Stomach smooth muscle (tissue), 2 donors: ENCODE data around the gene ACKR2.

Experiments used
- H3K27ac ChIP-seq: one replicate; pipeline ENCODE4 v1.7.0; 2013; ENCODE audit warnings: mild to moderate bottlenecking, low read length, inconsistent platforms
- H3K27me3 ChIP-seq, 2 donors: one replicate each; pipeline ENCODE4 v1.7.0; 2013; ENCODE audit warnings: low read length in 2 of 2; ENCODE audit not compliant: insufficient read depth in 2 of 2, control insufficient read depth in 1 of 2
- H3K36me3 ChIP-seq, 2 donors: one replicate each; pipeline ENCODE4 v1.7.0; 2013; ENCODE audit warnings: low read length in 2 of 2; ENCODE audit not compliant: control insufficient read depth in 2 of 2, insufficient read depth in 2 of 2
- H3K4me1 ChIP-seq: one replicate; pipeline ENCODE4 v1.7.0; 2013; ENCODE audit warnings: low read length; ENCODE audit not compliant: control insufficient read depth, insufficient read depth
- H3K4me3 ChIP-seq, 2 donors: one replicate each; pipeline ENCODE4 v1.7.0; 2013; ENCODE audit warnings: low read length in 2 of 2
- H3K9ac ChIP-seq, 2 donors: one replicate each; pipeline ENCODE4 v1.7.0; 2013; ENCODE audit warnings: low read length in 2 of 2, mild to moderate bottlenecking in 1 of 2
- H3K9me3 ChIP-seq, 2 donors: one replicate each; pipeline ENCODE4 v1.7.0; 2013; ENCODE audit warnings: low read length in 2 of 2; ENCODE audit not compliant: control insufficient read depth in 2 of 2
- donor health status: healthy.
- donor health status: Pancreatic carcinoma.

ACKR2 gene

GRCh38 chr3:42892807-42893206 is 83.6 kb downstream of the ACKR2 start:
- no peaks in the 10 kb centered on the region for H3K4me1 ChIP-seq

GRCh38 chr3:42894698-42895579 is 85.7 kb downstream of the ACKR2 start:
- no peaks in the 10 kb centered on the region for H3K4me1 ChIP-seq
- H3K9me3 ChIP-seq, result no peaks in the 10 kb centered on the region
- H3K27me3 ChIP-seq, result no peaks in the 10 kb centered on the region
- H3K27ac ChIP-seq, result no peak overlapping the region
- no peaks in the 10 kb centered on the region for H3K36me3 ChIP-seq
- no peak overlapping the region for H3K4me3 ChIP-seq
- no peak overlapping the region for H3K9ac ChIP-seq

More at GRCh38 chr3:42892807-42893206, 83.6 kb downstream of the ACKR2 start:
- Histone ChIP-seq H3K9me3 (no peaks in the 10 kb centered on the region), H3K27me3 (no peaks in the 10 kb centered on the region), H3K9ac (no peak overlapping the region), H3K4me3 (no peak overlapping the region), H3K36me3 (no peaks in the 10 kb centered on the region), H3K27ac (no peak overlapping the region)

GRCh38 chr3:42895580-42895868 is 86.3 kb downstream of the ACKR2 start:
- H3K4me1 ChIP-seq, result no peaks in the 10 kb centered on the region
- no peaks in the 10 kb centered on the region for H3K9me3 ChIP-seq
- no peak overlapping the region for H3K9ac ChIP-seq
- H3K27me3 ChIP-seq, result no peaks in the 10 kb centered on the region
- H3K36me3 ChIP-seq, result no peaks in the 10 kb centered on the region
- H3K27ac ChIP-seq, result no peak overlapping the region
- no peak overlapping the region for H3K4me3 ChIP-seq

DNA sequence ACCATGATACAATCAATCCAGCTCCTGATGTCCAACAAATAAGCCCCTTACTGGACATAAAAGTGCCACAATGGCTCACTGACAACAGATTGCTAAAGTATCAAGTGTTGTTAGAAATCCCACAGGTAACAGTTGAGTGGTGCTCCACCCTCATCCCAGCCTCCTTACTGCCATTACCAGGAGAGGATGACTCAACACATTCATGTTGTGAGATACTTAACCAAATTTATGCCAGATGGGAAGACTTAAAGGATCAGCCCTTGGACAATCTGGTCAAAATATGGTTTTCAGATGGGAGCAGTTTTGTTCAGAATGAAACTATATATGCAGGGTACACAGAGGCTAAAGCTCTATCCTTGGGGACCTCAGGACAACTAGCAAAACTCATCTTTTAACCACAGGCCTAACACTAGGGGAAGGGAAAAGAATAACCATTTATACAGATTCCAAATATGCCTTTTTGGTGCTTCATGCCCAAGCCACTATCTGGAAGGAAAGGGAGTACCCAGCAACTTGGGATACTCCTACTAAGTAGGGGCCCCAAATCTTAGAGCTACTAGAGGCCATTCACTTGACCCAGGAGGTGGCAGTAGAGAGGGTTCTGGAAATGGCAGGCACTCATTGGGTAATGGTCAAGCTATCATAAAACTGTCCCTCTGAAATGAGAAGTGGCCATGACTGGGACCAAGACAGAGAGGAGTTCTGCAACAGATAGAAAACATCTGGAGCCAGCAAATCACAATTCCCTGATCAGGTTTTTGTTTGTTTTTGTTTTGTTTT is 89.8 kb downstream of the ACKR2 start:
- no peak overlapping the region for H3K4me3 ChIP-seq
- no peak overlapping the region for H3K27ac ChIP-seq
- H3K4me1 ChIP-seq, result no peaks in the 10 kb centered on the region
- no peak overlapping the region for H3K9ac ChIP-seq
- H3K9me3 ChIP-seq, result no peaks in the 10 kb centered on the region
- no peaks in the 10 kb centered on the region for H3K27me3 ChIP-seq
- no peaks in the 10 kb centered on the region for H3K36me3 ChIP-seq

DNA sequence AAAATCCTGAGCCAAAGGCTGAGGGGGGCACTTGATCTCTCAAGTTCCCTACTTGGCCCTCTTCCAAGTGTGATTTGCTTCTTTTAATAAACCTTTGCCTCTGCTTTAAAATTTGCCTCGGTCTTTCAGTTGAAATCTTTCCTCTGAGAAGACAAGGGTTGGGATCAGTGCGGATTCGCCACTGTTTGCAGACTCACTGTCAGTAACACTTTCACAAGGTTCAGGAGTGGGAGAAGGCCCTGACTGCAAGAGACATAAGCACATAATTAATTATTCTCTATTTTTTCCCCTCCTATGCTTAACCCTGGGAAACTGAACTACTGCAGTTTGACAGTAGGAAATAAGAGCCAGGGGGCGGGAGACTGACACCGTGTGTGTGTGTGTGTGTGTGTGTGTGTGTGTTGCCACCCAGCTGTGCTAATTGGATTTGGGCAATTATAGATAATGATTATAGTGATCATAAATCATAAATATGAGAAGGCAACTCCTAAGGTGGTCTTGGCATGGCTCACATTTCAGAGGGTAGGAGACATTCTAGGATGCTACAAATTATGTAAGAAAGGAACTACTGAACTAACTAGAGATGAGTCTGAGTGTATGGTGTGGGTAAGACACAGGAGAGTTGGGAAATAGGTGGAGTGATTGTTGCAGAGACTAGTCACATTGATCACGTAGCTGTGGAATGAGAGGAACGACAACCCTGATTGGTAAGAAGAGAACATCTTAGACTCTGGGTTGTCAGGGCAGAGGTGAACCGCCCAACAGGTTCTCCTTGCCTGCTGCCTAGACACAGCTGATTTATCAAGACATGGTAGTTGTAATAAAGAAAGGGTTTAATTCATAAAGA is 91.2 kb downstream of the ACKR2 start:
- H3K9ac ChIP-seq, result no peak overlapping the region
- H3K36me3 ChIP-seq, result no peaks in the 10 kb centered on the region
- no peak overlapping the region for H3K4me3 ChIP-seq
- no peaks in the 10 kb centered on the region for H3K9me3 ChIP-seq
- H3K27ac ChIP-seq, result no peak overlapping the region
- peaks cover 4% of the 10 kb centered on the region for H3K4me1 ChIP-seq
- no peaks in the 10 kb centered on the region for H3K27me3 ChIP-seq

DNA sequence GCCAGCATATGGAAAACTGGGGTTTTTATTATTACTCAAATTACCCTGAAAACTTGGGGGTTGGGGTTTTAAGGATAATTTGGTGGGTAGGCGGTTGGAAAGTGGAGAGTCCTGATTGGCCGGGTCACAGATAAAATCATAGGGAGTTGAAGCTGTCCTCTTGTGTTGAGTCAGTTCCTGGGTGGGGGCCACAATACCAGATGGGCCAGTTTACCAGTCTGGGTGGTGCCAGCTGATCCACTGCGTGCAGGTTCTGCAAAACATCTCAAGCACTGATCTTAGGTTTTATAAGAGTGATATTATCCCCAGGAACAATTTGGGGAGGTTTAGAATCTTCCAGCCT is 91.8 kb downstream of the ACKR2 start:
- Histone ChIP-seq H3K4me3 (no peak overlapping the region), H3K27ac (no peak overlapping the region), H3K36me3 (no peaks in the 10 kb centered on the region), H3K4me1 (peaks cover 7% of the 10 kb centered on the region), H3K27me3 (no peaks in the 10 kb centered on the region), H3K9me3 (no peaks in the 10 kb centered on the region), H3K9ac (no peak overlapping the region)

GRCh38 chr3:42902257-42902656 is 93.0 kb downstream of the ACKR2 start:
- Histone ChIP-seq H3K9ac (no peak overlapping the region), H3K9me3 (no peaks in the 10 kb centered on the region), H3K27me3 (no peaks in the 10 kb centered on the region), H3K4me3 (no peak overlapping the region), H3K4me1 (peaks cover 16% of the 10 kb centered on the region), H3K27ac (no peak overlapping the region), H3K36me3 (no peaks in the 10 kb centered on the region)

DNA sequence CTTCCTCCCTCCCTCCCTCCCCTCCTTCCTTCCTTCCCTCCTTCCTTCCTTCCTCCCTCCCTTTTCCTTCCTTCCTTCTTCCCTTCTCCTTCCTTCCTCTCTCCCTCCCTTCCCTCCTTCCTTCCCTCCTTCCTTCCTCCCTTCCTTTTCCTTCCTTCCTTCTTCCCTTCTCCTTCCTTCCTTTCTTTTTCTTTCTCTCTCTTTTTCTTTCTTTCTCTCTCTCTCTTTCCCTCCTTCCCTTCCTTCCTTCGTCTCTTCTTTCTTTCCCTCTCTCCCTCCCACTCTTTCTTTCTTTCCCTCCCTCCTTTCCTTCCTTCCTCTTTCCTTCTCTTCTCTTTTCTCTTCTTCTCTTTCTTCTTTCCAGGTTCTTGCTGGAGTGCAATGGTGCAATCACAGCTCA is 94.8 kb downstream of the ACKR2 start:
- Histone ChIP-seq H3K36me3 (peaks cover 4 to 8% of the 10 kb centered on the region in 2 donors), H3K4me1 (peaks cover 19% of the 10 kb centered on the region), H3K27me3 (no peaks in the 10 kb centered on the region), H3K4me3 (no peak overlapping the region), H3K9ac (no peak overlapping the region), H3K27ac (no peak overlapping the region), H3K9me3 (no peaks in the 10 kb centered on the region)

DNA sequence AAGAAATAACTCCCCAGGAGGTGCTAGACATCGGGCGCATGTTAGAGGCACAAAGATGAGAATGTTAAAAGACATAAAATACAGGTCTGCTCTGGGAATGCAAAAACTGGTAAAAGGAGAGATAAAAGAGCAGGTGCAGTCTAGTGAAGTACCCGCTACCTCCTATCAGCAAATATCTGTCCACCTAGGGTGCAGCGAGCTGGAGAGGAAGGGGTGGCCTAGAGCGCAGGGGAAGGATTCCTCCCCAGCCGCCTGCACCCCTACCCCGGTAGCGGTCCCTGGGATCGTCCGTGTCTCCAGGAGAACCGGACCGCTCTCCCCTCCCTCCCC is 96.5 kb downstream of the ACKR2 start:
- Histone ChIP-seq H3K4me1 (peaks cover 19% of the 10 kb centered on the region), H3K9ac (peak overlapping the region; percentile 85 to 89), H3K27ac (peak overlapping the region; percentile 60), H3K27me3 (no peaks in the 10 kb centered on the region), H3K4me3 (peak overlapping the region; percentile 75 to 86), H3K36me3 (peaks cover 11 to 15% of the 10 kb centered on the region in 2 donors), H3K9me3 (no peaks in the 10 kb centered on the region)

- peak within 1 kb of the TSS; percentile 60 for H3K27ac ChIP-seq
- peaks cover 17 to 20% of the 10 kb centered on the region in 2 donors for H3K36me3 ChIP-seq
- peaks cover 0 to 3% of the 10 kb centered on the region in 2 donors for H3K9me3 ChIP-seq
- H3K27me3 ChIP-seq, result no peaks in the 10 kb centered on the region
- peak within 1 kb of the TSS; percentile 75 to 86 for H3K4me3 ChIP-seq
- peaks cover 19% of the 10 kb centered on the region for H3K4me1 ChIP-seq
- peak within 1 kb of the TSS; percentile 85 to 89 for H3K9ac ChIP-seq
Observed at GRCh38 chr3:42906070-42906847, 97.0 kb downstream of the ACKR2 start, which contains the start of gene ZNF662. ZNF662 (plus strand) TSS chr3:42906142; CDS start chr3:42908115, 1,973 bp downstream.
